IPS-NIHi7 (cell line): Measurements from ENCODE around the gene FMN1.

Experiments
- DNase-seq: peaks from one replicate; pipeline ENCODE4 v3.0.0; 2012; ENCODE audit warnings: mixed read lengths; ENCODE audit errors: extremely low spot score

The FMN1 gene

DNA sequence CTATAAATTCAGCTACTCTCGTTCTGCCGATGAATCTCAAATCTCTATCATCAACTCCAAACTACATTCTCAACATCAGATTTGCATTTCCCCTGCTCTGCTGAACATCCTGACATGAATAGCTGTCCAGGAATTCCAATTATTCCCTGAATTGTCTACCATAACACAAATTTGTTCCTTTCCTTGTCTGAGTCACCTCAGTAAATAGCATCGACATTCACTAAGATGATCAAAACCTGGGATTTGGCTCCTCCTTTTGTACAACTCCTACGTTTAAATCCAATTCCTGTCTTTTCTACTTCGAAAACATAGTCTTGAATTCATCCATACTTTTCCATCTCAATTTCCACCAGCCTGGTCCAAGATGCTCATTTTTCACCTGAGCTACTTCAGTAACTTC lies 369.7 kb downstream of the FMN1 start:
- no peak for DNase-seq

- no peak for DNase-seq
Observed at GRCh38 chr15:32823750-32824149, 370.8 kb downstream of the FMN1 start.

- DNase-seq, result no peak
Observed at GRCh38 chr15:32822739-32823138, 371.8 kb downstream of the FMN1 start.

DNA sequence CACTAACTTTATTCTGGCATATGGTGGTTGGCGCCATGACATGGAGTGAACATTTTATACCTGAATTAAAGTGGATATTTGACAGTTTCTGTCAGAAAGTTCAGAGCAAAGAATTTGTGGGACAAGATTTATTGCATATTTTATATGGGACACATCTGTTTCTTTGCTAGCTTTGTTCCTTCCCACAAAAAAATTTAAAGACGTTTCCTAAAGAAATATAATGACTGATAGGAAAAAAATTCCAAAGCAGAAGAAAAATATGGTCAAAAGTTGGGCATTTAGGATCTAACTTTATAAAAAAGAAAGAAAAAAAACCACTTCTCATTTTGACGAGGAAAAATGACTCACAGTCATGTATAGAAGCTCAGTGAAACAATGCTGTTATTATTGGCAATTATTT lies 375.1 kb downstream of the FMN1 start:
- no peak for DNase-seq

DNA sequence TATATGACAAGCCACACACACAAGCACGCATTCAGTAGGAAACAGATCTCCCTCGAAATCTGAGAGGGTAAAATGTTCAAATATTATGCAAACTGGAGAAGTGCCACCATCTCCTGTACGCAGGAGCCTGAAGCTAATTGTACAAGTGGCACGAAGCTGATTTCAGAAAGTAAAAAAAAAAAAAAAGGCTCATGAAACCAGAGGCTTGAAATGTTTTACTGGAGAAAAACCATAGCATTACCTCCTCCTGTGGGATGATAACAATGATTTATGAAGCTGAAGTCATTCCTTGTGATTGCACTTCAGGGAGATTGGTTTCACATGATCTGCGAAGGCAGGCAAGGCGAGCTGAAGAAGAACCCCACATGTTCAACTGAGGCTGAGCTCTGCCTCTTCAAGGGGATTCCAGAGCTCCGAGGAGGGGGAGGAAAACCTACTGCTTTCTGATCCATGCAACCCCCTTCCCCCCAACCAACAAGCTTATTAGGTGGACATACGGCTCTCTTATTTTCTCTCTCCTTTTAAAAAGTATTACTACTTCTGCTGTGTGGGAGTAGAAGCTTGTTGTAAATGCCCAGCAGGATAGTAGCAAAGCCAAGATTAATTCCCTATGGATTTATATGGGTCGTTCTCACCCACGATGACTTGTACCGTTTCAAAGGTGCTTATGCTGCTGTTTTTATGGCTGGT lies 375.6 kb downstream of the FMN1 start:
- no peak for DNase-seq

DNA sequence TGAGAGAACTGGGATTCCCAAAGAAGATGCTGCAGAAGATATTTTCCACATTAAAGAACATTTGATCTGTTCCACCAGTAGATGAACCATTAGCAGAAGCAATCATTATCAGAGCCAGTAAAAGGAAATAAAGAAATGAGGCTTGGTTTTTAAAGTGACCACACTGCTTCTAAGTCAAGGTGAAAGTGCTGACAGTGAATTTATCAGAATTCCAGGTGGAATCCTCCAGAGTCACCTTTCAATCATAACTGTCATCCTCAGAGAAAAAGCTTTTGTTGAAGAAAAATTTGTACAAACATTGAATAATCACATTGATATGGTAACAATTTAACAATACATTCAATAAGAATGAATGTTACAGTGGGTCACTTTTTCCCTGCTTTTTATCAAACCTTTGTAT lies 376.9 kb downstream of the FMN1 start:
- DNase-seq, result no peak

DNA sequence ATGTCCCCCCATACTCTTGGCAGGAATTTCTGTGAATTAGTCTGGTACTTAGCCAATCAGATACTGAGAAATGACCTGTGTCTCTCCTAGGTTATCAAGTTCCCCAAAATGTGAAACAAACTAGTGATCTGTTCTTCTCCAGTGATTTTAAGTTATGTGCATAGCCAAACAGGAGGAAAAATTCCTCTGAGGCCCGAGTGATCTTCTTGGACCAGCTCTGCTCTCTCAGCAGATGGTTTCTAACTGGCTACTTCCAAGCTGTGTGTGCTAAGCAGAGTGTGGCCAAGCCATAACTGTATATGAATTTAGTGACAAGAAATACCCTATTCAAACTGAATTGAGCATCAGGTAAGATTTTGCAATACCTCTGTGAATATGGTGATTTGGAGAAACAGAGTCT lies 387.2 kb downstream of the FMN1 start:
- no peak for DNase-seq

GRCh38 chr15:32803631-32804030 lies 390.9 kb downstream of the FMN1 start:
- no peak for DNase-seq

DNA sequence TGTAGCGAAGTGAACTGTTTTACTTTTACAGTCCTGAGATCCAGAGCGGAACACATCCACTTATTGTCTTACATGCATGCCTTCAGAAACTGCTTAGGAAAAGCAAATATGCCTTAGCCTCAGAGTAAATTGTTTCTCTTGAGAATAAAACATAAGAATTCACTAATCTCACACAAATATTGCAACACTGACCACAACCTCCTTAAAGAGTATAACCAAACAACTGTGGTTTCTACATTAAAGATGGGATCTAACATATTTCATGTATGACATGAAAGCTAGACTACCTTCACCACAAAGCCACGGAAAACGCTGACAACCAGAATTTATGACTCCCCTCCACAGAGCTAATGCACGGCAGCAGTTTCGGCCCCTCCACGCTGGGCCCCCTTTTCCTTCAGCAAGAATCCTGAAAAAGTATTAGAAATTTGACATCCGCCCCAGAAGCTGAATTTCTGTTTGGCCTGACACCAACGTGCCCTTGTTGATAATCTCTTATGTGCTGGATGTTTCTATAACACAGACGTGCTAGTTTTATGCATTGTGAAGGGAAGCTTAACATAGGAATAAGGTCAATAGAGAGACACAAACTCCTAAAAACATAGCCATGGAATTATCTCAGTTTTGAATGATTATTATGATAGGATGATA lies 392.1 kb downstream of the FMN1 start:
- no peak for DNase-seq

DNA sequence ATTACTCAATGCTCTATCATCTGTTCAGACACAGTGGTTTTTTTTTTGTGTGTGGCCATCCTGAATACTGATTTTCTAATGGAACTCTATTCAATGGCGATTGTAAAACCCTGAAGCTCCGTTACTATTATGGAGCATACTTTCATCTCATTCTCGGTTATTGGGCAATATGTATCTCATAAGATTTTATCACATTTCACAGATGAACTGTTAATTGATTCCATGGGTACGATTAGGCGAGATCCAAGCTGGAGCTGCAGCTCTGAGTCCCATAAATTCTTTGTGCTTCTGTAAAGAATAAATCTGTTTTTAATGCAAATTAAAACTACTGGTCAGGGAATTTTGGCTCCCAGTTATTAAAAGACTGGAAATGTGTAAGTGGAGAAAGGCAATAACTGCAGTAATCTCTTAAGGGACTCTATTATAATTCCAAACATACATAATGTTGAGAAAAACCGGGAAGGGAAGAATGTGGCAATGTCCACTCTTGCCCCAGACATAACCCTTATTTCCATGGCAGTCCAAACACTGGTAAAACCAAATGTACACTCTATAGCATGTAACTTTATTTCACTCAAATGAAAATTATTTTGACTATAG lies 394.5 kb downstream of the FMN1 start:
- DNase-seq, result no peak

GRCh38 chr15:32796856-32797255 lies 397.7 kb downstream of the FMN1 start:
- no peak for DNase-seq

DNA sequence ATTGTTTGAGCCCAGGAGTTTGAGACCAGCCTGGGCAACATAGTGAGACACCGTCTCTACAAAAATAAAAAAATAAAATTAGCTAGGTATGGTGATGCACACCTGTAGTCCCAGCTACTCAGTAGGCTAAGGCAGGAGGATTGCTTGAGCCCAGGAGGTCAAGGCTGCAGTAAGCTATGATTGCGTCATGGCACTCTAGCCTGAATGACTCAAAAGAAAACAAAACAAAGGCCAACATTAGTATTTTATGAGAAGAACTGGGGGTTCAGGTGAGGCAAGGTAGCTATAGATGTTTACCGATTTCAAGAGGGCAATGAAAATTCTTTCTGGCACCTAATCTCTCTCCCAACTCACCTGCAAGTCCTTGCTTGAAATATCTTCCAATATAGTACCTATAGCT lies 399.5 kb downstream of the FMN1 start:
- DNase-seq, result no peak

GRCh38 chr15:32792436-32792835 lies 402.1 kb downstream of the FMN1 start:
- DNase-seq, result no peak

DNA sequence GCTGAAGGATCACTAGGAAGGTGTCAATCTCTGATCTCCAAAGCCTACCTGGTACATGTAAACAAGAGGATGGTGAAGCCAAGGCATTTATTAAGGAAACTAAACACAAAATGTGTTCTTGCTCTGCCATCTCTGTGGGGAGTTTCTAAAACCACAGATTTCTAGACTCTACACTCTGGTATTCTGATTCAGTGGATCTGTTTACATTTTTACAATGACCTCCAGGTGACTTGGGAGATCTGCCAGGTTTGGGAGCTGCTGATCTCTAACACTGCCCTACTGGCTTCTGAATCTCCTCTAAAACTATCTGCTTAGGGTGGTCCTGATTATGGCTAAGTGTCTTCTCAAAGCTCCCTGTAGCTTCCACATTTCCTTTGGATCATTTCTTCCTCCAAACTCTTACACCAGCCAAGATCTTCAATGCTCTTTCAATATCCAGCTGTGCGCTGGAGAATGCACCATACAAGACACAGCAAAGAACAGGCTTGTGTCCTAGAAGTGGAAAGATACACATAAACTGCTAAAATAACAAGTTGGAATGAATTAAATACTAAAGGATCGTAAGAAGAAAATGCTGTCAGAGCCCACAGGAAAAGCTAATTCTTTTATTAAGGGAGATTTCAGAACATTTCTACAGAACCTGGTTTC lies 404.0 kb downstream of the FMN1 start:
- DNase-seq, result no peak

- no peak for DNase-seq
Observed at GRCh38 chr15:32787949-32788348, 406.6 kb downstream of the FMN1 start.

GRCh38 chr15:32786906-32787305 lies 407.6 kb downstream of the FMN1 start:
- no peak for DNase-seq

- DNase-seq, result no peak
Observed at GRCh38 chr15:32784581-32784980, 409.9 kb downstream of the FMN1 start.

DNA sequence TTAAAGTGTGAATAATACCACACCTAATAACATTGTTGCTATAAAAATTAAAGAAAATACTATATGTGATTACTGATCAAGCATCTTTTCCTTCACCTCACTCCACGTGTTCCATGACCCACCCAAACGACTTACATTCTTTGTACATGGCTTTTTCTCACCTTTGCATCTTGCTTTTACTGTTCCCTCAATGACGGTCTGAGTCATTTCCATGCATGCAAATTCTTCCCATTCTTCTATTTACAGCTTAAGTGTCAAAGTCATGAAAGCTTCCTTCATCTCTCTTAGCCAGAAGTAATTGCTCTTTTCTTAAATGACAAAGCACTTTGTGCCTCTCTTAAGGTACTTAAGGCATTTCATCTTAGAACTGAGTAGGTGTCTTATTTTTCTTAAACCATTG lies 412.7 kb downstream of the FMN1 start:
- no peak for DNase-seq

DNA sequence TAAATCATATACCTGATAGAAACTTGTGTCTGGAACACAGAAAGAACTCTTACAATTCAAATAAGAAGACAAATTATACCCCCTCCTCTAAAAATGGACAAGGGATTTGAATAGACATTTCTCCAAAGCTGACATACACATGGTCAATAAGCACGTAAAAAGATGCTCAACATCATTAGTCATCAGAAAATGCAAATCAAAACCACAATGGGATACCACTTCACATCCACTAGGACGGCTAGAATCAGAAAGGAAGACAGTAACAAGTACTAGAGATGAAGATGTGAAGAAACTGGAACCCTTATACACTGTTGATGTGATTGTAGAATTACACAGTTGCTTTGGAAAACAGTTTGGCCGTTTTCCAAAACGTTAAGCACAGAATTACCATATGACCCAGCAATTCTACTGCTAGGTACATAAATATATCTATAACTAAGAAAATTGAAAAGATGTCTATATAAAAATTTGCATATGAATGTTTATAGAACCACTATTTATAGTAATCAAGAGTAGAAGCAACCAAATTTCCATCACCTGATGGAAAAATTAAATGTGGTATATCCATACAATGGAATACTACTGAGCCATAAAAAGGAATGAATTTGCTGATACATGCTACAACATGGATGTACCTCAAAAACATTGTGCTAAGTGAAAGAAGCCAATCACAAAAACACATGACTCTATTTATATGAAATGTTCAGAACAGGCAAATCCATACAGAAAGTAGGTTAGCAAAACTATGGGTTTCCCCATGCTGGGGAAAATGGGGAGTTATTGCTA lies 415.9 kb downstream of the FMN1 start:
- no peak for DNase-seq

DNA sequence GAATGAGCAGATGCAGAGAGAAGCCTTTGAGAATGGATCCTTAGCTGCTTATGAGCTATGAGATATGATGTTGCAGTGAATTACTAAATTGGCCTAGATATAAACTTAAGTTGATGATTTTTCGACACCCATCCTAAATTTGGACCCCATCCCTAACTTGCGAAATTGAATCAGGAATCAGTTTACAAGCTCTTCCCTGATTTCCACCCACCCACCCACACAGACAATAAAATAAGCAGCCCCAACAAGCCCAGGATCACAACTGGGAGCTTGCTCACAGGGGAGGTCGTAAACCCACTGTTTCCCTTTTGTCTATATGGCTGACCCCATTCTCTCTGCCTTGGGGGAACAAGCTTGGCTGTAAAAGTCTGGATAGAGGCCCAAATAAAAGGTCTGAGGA lies 419.4 kb downstream of the FMN1 start:
- no peak for DNase-seq

DNA sequence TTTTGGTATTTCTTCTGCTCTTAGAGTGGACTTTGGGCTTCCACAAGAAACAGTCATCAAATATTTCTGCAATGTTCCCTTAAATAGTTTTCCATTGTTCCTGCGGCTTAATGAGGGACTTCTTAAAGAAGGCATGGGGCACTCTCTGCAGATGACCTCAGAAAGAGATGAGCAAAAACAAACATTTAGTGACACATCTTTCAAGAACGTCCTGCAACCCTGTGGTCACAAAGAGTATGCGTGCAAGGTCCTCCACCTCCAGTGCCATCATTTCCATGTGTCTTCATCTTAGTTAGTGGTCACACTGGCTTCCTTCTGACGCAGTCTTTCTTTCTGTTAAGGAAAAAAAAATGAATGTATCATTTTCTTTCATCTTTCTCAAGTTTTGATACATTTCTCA lies 420.5 kb downstream of the FMN1 start:
- no peak for DNase-seq

DNA sequence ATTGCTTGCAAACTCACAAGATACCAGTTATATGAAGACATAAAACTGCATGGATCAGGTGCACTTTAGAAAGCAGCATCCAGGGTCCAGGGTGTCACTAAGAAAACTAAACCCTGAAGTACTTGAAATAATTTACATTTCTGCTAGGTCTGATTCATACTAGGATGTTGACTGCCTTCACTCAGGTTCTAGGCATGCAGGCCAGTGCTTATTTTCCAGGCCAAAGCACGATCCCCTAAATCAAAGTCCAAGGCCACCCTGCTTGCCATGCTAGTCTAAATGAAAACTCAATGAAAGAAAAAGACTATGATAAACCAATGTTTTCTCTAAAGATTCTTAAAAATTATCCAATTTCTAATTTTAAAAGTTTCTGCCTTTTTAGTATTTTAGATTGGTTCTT lies 427.3 kb downstream of the FMN1 start:
- DNase-seq, result no peak
